Femur (tissue), 1 donor: Measurements from ENCODE around the gene LPAR2.

Source experiments
- DNase-seq: peaks from one replicate; pipeline ENCODE4 v3.0.0-alpha.2; 2017

LPAR2 gene

DNA sequence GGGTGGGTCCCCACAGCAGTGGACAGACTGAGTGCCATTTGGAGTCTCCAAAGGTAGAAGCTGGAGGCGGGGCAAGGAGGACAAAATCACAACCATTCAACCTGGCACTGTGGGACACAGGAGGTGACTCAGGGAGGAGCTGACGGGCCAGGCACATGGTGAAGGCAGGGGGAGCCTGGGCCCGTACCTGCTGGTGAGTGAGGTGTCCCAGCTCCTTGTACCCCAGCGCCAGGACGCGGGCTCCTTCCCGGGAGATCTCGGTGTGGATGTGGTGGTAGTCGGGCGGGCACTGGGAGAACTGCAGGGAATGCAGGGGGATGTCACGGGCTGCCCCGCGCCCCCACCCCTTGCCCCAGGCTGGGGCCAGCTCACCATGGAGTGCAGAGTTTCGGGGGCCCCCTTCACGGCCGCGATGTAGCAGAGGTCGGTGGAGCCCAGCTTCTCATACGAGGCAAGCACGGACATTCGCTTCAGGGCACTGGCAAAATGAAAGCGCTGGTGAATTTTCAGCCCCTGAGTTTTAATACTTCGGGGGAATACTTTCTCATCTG is 25.7 kb upstream of the LPAR2 start:
- peak; percentile 21 for DNase-seq

DNA sequence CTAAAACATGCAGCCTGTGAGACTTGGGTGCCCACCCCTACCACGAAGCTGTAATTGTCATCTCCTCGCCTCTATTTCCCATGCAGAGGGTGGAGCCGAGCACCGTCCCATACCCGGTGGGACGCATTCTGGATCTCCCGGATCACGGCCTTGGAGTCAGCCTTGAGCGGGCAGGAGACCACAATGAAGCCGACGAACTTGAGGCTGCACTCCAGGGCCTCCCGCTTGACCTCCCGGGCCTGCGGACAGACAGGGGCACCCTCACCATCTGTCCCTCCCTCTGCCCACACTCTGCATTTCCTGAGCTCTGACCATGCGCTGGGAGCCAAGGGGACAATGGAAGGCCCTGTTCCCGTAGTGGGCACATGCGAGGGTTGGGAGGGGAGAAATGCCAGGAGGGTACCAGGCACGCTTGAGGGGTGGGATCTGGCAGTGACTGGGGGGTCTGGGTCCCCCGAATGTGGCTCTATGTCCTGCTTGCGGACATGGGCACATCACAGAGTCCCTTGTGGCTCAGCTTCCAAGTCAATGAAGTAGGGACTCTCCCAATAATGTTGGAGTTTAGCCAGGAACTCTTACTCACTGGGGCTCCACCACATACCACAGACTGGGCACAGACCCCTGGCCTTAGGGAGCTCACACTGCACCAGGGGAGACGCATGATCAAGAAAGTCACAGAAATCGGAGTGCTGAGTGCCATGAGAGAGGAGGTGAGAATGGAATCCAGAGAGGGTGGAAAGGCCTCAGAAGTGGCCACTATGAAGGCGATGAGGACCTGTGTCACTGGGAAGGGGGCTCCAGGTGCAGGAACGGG is 24.7 kb upstream of the LPAR2 start:
- DNase-seq = no peak

DNA sequence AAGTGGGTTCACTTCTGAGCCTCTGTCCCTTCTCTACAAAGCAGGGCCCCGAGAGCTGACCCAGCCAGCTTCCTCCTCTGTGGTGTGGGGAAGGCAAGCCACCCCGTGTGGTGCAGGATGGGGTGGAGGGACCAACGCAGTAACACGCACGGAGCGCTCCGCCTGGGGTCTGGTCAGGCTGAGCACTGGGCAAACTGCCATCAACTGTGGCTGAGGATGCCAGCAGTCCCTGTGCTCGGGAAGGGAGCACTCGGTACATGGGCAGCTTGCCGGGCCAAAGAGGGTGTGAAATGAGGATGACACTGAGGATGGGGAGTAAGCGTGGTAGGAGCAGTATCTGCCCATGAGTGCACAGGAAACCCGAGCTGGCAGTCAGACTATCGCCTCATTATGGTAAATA is 23.1 kb upstream of the LPAR2 start:
- peak; percentile 44 for DNase-seq

DNA sequence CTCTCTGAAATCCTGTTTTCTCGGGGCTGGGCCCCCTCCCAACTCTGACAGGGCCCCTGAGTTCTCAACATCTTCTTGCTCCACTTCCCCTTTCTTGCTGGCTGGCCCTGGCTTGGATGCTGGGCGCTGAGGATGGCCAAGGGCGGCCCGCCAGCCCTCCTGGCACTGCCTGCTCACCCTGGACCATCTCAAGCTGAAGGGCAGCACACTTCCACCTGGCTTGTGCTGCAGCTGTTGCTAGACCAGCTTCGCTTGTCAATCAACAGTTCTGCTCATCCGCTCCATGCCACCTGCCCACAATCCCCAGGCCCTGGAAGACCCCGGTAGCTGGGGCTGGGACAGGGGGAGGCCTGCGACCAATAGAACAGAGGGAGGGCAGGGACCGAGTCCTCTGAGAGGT is 22.3 kb upstream of the LPAR2 start:
- DNase-seq = peak; percentile 73

DNA sequence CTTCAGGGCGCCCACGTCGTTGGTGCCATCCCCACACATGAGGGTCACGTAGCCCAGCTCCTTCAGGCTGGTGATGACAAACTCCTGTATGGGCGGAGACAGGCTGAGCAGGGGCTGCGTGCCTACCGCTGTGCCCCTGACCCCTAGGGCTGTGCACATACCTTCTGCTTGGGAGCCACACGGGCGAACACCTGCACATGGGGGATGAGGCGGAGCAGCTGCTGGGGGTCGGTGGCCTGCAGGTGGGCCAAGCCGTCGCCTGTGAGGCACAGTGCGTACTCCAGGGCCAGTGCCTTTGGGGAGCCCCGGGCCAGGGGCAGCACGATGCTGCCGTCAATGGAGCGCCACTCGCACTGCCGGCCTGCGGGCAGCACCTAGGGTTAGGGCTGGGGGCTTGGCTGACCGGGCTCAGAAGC is 21.6 kb upstream of the LPAR2 start:
- DNase-seq = no peak

DNA sequence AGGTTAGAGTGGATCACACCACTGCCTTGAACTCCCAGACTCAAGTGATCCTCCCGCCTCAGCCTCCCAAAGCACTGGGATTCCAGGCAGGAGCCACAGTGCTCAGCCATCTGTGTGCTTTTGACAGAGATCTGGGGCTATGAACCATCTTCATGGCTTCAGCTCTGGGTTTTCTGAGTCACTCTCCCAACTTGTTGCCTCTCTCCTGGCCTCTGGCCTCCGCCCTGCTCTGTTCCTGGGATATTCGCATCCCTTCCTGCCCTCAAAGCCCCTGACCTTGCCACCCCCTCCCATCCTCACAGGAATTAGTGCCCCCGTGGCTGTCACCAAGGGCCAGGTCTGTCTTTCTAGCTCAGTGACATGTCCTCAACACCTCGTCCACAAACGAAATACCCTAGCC is 21.1 kb upstream of the LPAR2 start:
- no peak for DNase-seq

DNA sequence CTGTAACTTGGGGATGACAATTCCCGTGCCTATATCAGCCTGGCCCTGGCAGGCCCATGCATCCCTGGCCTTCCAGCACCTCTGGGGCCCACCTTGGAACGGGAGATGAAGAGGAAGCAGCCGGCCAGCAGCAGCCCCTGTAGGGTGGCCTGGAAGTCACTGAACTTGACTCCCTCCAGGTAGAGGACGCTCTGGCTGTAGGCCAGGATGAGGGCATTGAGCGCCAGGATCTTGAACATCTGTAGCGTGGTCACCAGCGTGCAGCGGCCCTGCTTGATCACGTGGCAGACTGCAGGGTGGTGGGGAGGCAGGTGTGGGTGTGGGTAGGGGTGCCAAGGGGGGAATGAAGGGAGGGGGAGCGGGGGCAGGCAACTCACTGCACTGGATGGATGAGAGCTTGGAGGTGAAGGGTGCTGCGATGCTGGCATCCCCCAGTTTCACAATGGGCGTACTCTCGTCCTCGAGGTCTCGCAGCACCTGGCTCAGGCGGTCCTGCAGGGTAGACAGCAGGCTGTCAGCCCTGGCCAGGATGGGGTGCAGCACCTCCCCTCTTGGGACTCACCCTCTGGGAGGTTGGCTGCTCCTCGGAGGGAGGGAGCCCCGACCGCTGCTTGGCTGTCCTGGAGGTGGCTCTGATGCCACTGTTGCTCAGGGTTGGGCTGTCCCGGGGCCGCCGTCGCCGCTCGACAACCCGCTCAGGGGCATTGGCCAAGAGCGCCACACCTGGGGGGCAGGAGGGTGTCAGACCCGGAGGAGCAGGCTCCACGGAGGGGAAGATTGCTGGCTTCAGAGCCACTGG is 19.2 kb upstream of the LPAR2 start:
- no peak for DNase-seq

DNA sequence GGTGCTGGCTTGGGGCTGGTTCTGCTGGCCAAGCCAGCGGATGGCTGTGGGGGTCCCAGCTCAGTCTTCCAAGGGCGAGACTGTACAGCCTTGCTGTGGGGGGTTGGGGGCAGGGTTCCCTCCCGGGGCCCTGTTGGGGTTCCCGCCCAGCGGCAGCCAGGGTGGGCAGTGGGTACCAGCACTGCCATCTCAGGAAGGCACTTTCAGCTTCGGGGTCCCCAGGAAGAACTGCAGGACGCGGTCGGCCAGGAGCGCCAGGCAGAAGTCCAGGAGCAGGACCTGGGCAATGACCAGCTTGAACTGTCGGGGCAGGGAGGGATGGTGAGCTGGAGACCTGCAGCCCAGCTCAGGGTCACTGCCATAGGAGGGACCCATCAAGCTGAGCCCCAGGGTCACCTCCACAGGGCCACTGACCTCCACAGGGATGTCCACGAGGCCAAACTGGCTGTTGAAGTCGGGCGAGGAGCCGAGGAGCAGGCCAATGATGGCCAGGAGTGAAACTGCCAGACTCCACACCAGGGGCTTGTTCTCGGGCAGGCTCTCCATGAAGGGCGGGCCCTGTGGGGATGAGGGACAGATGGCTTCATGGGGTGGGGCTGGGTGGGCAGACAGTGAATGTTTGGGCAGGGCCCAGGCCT is 17.3 kb upstream of the LPAR2 start:
- DNase-seq = no peak

DNA sequence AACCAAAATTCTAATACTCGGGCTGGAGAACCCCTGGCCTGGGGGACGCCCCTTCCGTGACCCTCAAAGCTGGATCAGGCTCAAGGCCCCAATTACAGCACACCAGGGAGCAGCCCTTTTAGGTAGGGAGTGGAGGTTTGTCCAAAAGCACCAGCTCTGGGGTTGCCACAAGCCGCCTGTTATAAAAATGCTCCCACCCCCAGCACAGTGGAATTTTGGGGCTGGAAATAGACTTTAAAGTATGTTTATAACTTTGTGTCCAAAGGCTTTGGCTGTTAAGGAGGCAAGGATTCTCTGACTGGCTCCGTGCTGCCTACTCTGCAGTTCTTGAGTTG is 16.0 kb upstream of the LPAR2 start:
- no peak for DNase-seq

DNA sequence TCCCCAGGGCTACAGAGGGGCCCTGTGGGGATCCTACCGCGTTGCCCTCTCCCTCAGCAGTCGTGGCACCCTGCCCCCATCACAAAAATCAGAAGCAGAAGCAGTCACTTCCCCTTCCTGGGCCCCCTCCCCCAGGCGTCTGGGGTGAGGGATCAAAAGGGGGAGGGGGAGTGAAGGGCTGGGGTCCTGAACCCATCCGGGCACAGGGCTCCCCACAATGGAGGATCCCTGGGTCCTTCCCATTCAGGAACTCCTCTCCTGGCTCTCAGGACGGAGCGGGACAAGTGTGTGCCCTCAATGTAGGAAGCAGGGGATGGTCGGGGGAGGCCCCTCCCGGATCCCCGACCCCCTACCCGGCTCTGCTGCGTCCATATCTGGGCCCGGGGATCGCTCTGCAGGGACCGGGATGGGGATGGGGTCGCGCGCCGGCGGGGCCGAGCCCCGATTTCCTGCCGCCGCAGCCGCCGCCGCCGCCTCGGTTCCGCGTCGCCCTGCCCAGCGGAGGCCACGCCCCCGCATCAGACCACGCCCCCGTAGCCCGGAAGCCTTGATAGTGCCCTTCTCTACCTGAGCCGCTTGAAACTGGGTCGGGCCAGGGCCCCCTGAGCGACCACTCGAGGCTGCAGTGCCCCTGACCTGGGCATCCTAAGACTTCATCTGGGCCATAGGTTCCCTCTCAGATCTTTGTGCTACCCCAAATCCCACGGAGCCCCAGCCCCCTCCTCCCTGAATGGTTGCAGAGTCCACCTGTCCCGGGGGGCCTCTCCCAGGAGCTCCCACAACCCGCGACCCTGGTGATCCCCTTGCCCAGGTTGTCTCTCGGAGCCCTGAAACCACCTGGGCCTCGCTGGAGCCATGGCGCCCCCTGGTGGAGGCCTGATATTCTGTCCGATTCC is 15.4 kb upstream of the LPAR2 start, which contains the start of gene GMIP:
Gene GMIP (minus strand): TSS at position 500 of the 896 bp plus-strand sequence. CDS start 128 bp downstream, at position 372.
- peak; percentile 85 for DNase-seq

DNA sequence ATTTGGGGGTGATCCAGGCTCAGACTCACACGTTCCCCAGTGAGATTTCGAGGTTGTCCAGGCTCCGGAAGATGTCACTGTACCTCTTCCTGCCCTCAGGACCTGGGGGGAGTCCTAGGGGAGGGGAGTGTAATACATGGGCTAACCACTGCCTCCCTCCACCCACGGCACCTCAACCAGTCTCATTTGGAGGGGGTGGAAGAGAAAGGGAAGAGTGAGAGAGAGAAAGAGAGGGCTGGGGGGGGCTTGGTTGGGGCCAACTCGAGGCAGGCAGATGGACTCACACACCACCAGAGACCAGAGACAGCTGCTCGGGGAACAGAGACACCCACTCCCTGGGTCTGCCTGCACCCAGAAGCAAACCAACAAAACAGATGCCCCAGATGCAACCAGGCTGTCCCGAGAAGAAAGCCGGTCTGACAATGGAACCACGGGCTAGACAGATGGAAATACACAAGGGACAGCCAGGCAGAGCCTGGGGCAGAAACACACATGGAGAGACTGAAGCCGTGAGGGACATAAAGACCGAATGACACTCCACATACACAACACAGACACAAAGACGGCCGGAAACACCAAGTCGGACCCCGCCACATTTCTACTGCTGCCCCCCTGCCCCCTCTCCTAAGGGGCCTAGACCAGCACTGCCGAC is 14.6 kb upstream of the LPAR2 start:
- DNase-seq = no peak

DNA sequence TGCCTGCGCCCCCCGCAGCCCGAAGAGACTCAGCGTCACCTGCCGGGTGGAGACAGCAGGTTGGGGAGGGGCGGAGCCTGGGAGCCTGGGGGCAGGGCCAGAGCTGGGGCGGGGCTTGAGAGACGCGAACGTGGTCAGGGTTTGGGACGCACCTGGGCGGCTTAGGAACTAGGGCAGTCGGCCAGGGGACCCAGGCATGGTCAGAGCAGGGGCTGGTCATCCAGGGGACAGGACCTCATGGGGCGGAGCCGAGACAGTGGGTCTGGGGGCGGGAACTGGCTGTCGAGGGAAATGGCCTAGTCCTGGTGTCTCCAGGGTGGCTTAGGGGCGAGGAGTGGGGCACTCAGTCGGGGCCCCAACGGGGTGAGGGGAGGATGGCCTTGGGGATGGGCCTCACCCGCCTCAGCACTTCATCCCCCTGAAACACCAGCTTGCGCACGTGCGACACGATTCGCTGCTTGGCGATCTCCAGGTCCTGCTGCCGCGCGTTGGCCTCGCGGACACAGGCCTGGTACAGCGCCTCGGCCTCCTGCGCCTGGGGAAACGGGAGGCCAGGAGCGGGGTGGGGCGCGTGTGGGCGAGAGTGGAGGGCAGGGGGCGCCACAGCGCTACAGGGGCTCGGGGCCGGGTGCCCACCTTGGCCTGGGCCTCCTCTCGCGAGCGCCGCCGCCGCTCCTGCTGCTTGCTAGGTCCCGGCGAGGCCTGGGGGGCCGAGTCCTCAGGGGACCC is 9.7 kb upstream of the LPAR2 start:
- DNase-seq = no peak

DNA sequence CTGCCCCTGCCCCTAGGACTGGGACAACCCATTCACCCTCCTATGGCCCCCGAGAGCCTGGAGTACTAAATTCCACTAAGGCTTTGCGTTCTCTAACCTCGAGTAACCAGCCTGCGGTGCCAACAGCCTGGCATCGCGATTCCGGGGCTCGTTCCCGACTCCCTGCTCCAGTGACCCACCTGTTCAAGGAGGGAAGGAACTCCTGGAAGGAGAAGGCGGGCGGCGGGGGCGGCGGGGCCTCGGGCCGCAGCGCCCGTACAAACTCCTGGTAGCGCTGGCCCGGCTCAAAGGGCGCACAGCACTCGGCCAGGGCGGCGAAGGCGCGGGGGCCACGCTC is 9.1 kb upstream of the LPAR2 start:
- DNase-seq = no peak

DNA sequence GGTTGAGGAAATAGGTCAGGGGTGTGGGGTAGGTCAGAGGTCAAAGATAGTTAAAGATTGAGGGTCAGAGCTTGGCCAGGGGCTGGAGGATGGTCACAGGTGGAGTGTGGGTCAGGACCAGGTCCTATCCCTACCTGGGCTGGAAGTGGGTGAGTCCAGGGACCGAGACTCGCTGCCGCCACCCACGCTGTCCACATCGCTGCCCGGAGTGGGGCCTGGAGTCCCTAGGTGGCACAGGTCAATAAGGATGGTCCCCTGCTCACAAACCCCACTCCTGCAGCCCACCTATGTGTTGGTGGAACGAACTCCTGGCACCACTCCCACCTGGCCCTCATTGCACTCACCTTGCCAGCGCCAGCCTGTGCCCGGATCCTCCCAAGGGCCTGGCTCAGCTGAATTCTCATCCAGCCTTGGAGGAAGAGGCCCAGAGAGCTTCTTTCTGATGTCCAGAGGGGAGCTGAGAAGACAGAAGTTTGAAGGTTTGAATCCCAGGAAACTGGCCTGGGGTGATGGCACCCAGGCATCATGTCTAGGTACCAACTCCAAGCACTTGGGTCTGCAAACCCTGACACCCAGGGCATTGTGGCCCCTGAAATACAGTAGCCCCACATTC is 8.7 kb upstream of the LPAR2 start:
- no peak for DNase-seq

DNA sequence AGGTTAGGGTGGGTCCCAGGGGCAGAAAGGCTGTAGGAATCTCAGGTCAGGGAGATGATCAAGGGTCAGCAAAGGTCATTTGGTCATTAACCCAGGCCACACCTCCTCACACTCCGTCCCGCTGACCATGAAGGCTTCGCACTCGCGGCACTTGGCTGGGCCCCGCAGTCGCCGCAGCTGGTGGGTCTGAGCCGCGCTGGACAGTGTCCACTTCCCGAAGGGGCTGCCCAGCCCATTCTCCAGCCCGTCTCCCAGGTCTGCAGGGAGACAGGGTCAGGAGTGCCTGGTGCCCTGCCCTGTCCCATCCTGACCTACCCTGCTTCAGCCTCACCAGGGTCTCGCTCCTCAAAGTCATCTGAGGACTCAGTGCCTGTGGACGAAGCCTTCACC is 7.3 kb upstream of the LPAR2 start:
- DNase-seq = no peak

DNA sequence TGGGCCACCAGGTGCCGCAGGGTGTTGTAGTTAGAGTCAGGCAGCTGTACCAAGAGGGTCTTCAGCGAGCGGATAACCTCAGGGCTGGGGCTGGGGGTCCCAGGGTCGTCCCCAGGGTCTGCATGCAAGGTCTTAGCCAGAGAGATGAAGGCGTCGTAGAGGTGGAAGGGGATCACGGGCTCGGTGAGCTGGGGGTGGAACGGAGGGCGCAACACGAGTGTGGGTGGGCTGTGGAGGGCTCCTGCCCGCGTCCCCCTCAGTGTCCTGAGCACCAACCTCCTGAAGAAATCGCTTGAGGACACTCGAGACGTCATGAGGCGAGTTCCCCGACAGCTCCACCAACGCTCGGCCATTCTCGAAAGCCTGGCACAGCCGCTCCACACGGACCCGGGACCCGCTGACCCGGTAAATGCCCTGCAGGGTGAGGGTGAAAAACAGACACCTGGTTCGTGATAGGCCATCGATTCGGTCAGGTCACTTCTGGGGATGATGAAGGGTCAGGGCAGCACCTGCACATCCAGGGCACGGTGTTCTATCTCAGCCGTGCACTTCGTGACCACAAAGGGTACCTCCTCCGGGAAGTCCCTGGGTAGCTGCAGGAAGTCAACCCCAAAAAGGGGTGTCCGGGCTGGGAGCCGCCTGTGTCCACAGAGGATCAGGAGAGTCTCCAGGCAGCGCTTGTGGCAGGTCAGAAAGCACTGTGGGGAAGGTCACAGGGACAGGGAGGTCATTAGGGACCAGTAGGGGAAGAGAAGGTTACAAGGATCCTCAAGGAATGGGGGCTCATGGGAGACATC is 6.7 kb upstream of the LPAR2 start:
- no peak for DNase-seq

DNA sequence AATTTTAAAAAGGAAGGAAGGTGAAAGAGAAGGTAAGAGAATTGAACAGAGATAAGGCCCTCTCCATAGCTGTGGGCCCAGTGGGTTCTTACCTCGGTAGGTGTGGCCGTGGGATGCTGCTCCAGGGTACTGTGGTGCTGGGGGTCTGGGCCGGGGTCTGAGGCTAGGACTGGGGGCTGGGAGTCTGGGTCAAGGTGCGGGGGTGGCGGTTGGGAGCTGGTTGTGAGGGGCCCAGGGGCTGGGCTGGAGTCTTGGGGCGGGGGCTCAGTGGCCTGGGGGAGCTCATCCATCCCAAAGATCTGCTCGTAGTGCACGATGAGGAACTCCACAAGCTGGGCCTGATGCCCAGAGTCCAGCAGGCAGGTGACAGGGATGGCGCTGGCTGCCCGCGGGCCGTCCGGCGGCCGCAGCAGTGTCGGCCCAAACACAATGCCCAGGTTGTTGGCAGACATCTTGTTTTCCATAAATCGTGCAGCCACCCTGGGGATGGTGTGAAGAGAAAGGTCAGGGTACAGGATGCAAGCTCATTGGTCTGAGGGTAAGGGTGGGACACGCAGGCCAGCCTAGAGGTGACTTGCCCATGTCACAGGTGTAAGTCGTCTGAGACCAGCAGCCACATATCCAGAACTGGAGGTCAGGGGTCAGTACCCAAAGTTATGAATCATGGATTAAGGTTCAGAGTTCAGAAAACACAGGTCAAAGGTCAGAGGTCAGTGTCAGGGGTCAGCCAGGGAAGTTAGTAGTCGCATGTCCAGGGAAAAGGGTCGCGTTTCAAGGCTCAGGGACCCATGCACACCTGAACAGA is 5.9 kb upstream of the LPAR2 start:
- no peak for DNase-seq

DNA sequence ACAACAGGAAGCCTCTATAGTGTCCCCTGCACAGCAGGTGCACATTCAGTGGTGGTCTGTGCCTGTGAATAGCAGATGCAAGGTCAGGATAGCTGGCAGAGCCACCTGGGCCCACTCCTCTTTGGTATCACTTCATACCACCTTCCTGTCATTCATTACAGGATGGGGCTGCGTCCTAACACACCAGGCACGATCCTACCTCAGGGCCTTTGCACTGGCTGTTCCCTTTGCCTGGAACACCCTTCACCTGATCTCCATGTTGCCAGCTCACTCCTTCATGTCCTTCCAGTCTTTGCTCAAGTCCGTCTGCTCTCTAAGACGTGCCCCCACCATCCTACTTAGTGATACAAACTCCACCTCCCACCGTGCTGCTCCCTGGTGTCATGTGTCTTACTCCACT is 4.6 kb upstream of the LPAR2 start:
- DNase-seq = no peak

DNA sequence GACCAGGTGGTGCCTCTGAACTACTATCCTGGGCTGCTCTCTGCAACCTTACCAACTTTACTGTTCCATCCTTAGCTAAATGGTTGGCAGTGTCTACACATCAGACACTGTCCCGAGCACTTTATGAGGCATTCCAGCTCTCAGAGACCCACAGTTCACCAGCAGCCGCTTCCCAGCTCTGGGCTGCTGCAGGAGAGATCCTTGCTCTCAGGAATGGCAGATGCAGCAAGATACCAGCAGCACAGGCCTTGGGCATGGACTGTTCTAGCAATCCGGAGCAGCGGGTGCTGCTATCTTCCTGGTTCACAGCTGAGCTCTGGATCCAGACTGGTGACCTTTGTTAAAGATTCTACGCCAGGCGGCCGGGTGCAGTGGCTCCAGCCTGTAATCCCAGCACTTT is 3.3 kb upstream of the LPAR2 start:
- DNase-seq = no peak
